HG02870 (cell line): Measurements from ENCODE around the gene C20orf173.
"Not testable (repeated sequence)": the region's sequence is repeated elsewhere in the genome, so short reads cannot be mapped to it uniquely, and the experiment has no call there.

Experiments used
- ATAC-seq: cut with Tn5 transposase; IDR thresholded peaks from one replicate; pipeline ENCODE4 v1.9.1; 2021; ENCODE audit warnings: mild to moderate bottlenecking, moderate library complexity; ENCODE audit not compliant: unreplicated experiment

The C20orf173 gene

GRCh38 chr20:35529552-35529951, at the start of gene C20orf173:
Gene C20orf173, minus strand, starts transcription at chr20:35529652. Its CDS starts 279 bp downstream, at chr20:35529373.
- ATAC-seq, result no peak

DNA sequence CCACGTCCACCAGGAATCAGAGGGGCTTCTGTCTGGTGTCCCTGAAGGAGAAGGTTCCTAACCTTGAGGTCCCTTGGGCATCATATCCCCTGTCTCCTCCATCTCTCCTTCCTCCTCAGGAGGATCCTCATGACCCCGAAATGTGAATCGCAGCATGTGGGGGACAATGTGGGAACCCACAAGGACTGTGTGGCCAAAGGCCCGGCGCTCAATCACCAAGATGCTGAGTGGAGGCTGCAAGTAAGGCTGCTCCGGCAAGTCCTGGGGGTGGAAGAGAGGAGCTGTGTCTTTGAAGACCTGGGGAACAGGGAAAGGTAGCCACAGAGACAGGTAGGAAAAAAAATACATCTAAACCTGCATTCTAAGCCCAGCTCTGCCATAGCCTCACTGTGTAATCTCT, 49.7 kb upstream of the C20orf173 start:
- ATAC-seq, result no peak

- ATAC-seq, result no peak
Measured at GRCh38 chr20:35578469-35578868, 49.0 kb upstream of the C20orf173 start.

- ATAC-seq, result no peak
Measured at GRCh38 chr20:35576816-35577215, 47.4 kb upstream of the C20orf173 start.

- ATAC-seq, result no peak
Measured at GRCh38 chr20:35575958-35576357, 46.5 kb upstream of the C20orf173 start.

DNA sequence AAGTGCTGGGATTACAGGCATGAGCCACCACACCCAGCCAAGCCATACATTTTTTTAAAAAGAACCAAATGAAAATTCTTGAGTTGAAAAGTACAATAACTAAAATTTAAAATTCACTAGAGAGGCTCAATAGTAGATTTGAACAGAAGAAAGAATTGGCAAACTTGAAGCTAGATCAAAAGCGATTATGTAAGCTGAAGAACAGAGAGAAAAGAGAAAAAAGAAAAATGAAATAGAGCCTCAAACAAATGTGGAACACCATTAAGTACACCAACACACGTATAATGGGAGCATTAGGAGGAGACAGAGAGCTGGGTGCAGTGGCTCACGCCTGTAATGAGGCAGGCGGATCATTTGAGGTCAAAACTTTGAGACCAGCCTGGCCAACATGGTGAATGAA, 43.4 kb upstream of the C20orf173 start:
- ATAC-seq, result no peak

DNA sequence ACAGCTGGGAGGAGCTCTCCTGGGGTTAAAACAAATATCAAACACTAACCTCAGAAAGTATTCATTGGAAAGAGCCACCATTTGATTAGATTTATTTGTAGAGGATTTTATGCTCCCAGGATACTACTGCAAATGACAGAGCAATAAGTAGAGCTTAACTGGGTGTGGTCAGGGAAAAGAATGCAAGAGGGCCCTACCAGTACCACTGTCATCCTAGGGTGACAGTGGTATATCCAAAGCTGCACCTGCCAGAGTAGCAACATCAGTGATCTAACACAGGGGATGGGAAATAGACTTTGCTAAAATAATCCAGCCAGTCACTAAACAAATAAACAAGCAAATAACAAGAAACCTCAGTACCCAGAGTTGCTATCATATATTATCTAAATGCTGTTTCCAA, 42.1 kb upstream of the C20orf173 start:
- ATAC-seq, result no peak

- no peak for ATAC-seq
Measured at GRCh38 chr20:35568645-35569044, 39.2 kb upstream of the C20orf173 start.

DNA sequence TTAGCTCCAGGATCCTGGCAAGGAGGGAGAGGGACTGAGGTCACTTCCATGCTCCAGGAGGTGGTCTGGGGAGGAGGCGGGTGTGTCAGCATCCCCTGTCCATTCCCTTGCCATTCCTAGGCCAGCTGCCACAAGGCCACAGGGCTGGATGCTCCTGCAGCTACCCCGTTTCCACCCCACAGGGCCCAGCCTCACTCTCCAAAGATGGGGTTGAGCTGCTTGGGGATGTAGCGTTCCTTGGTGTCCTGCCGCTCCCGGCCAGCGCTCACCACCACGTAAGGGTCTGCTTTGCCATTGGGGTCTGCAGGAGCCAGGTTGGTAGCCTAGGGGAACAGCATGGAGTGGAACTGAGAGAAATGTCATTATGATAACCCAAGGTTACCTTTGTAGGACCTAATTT, 35.5 kb upstream of the C20orf173 start:
- ATAC-seq, result no peak

GRCh38 chr20:35563834-35564233, 34.4 kb upstream of the C20orf173 start:
- no peak for ATAC-seq

GRCh38 chr20:35562541-35563110, 33.2 kb upstream of the C20orf173 start:
- no peak for ATAC-seq

GRCh38 chr20:35561671-35562070, 32.2 kb upstream of the C20orf173 start:
- no peak for ATAC-seq

DNA sequence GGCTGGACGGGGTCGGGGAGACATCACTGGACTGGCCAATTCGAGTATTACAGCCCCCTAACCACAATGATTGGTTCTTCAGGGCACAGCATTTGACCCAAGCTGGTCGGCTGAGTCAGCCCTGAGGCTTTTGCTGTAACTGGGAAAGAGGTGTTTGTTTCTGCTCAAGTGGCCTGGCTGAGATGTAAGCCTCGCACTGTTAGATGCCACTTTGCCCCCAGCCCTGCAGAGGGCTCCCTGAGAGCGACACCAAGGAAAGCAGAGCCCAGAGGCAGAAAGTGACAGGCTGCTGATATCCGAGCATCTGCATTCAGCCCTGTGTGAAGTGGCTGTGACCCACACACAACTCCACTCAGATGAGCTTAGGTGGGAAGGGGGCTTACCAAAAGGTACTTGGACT, 31.8 kb upstream of the C20orf173 start:
- no peak for ATAC-seq

DNA sequence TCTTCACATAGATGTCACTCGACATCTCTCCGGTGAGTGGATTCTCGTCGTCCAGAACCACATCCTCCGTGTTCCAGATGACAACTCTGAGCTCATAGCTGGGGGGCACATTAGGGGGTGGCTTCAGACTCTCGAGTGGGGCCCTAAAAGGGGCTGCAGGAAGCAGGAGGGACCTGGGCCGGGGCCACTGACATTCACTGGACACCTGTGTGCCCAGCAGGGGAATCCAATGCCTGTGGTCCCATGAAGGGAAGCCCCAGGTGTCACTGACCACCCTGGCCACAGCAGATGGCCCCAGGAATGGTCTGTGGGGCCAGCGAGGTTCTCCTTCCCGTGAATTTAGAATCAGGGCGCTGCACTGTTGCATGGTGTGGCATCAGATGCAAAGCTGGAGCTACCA, 31.1 kb upstream of the C20orf173 start:
- ATAC-seq, result no peak

DNA sequence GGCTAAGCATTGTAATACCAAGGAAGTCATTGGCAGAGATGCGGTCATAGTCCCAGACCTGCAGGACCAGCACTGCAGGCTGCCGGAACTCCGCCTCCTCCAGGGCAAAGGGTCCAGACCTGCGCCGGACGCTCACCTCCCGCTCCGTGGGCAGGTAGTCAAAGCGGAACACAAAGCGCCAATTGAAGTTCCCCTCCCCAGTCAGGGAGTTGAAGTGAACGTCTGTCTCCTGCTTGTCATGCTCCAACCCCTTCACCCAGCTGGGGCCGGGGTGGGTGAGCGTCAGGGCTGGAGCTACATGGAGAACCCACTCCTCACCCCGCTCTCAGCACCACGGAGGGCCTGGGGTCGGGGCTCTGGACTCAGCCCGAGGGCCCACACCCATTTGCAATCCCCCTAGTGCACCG, 30.7 kb upstream of the C20orf173 start:
- ATAC-seq, result no peak

- no peak for ATAC-seq
Measured at GRCh38 chr20:35559042-35559693, 29.7 kb upstream of the C20orf173 start.

DNA sequence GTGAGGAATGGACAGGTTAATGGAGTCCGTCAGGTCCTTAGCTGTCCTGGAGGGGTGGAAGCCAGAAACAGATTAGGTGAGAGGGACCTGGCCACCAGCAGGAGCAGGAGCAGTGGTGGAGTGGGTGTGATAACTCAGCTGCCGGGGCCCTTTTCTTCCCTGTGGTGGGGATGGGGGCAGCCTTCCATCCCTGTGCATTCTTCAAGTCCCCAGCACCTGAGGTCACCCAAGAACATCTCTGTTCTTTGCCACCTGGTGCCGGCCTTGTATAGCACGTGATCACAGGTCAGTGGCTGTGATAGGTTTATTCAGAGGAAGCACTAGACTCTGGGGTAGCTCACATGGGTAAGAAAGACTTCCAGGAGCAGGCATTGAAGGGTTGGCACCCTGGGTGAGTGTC, 29.0 kb upstream of the C20orf173 start:
- ATAC-seq, result no peak

GRCh38 chr20:35556871-35557270, 27.4 kb upstream of the C20orf173 start:
- ATAC-seq, result no peak

- no peak for ATAC-seq
Measured at GRCh38 chr20:35555951-35556645, 26.6 kb upstream of the C20orf173 start.

- ATAC-seq, result not testable (repeated sequence)
Measured at GRCh38 chr20:35555461-35555860, 26.0 kb upstream of the C20orf173 start.

DNA sequence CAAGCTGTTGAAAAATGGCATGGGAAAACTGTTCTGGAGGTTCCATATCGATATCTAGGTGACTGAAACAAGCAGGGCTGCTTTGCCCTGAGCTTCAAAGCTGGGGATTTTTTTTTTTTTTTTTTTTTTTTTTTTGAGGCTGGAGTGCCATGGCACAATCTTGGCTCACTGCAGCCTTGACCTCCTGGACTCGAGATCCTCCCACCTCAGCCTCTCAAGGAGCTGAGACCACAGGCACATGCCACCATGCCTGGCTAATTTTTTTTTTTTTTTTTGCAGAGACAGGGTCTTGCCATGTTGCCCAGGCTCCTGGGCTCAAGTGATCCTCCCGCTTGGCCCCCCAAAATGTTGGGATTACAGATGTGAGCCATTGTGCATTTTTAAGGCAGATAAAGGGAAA, 23.5 kb upstream of the C20orf173 start:
- no peak for ATAC-seq

DNA sequence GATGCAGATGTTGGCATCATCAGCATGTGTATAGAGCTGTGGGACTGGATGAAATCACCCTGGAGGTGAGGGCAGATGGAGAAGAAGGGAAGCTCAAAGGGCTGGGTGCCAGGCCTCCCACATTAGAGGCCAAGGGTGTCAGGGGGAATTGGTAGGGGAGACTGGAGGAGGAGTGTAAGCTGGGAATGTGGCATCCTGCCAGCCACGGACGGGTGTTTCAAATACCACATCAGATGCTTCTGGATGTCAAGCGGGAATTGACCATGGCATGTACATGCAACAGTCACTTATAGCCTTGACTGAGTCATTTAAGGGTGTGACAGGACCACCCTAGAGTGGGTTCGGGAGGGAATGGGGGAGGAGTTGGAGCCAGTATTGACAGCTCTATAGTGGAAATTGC, 22.1 kb upstream of the C20orf173 start:
- no peak for ATAC-seq
